Tibial nerve (tissue), 4 donors: ENCODE data around the gene PAFAH1B1.

ENCODE experiments used
- EP300 ChIP-seq, 2 donors: sonication (generic); formaldehyde crosslinking; IDR thresholded peaks; one replicate each; pipeline ENCODE4 v1.6.1; 2017; ENCODE audit warnings: antibody characterized with exemption in 2 of 2, mild to moderate bottlenecking in 1 of 2
- POLR2A ChIP-seq, 2 donors: fragments of 450-650 bp; IDR thresholded peaks; one replicate each; pipeline ENCODE4 v1.6.1; 2017; ENCODE audit warnings: antibody characterized with exemption in 2 of 2, mild to moderate bottlenecking in 2 of 2, moderate library complexity in 2 of 2
- TF ChIP-seq, protein P1 (sequence below), 5 experiments: fragments of 200-600 bp in 3 of 5; fragments of 450-650 bp in 2 of 5; sonication (generic) in 3 of 5; IDR thresholded peaks; one replicate each; pipeline ENCODE4 v1.5.1; 2016 to 2019; ENCODE audit warnings: antibody characterized with exemption in 5 of 5, mild to moderate bottlenecking in 3 of 5, moderate library complexity in 2 of 5

GRCh38 chr17:2681650-2682049 lies 88.2 kb downstream of the PAFAH1B1 start:
- TF ChIP-seq, protein P1, sequence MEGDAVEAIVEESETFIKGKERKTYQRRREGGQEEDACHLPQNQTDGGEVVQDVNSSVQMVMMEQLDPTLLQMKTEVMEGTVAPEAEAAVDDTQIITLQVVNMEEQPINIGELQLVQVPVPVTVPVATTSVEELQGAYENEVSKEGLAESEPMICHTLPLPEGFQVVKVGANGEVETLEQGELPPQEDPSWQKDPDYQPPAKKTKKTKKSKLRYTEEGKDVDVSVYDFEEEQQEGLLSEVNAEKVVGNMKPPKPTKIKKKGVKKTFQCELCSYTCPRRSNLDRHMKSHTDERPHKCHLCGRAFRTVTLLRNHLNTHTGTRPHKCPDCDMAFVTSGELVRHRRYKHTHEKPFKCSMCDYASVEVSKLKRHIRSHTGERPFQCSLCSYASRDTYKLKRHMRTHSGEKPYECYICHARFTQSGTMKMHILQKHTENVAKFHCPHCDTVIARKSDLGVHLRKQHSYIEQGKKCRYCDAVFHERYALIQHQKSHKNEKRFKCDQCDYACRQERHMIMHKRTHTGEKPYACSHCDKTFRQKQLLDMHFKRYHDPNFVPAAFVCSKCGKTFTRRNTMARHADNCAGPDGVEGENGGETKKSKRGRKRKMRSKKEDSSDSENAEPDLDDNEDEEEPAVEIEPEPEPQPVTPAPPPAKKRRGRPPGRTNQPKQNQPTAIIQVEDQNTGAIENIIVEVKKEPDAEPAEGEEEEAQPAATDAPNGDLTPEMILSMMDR (IDR thresholded peaks at IDR 0.05) = no peak
- TF ChIP-seq POLR2A (IDR thresholded peaks at IDR 0.05) (no peak), EP300 (IDR thresholded peaks at IDR 0.05) (no peak)
